SK-N-DZ (cell line): ENCODE data around the gene GALNT14.

ENCODE experiments used
- DNase-seq: peaks from one replicate; pipeline ENCODE4 v3.0.0-alpha.2; 2015; ENCODE audit warnings: low spot score

Gene GALNT14

DNA sequence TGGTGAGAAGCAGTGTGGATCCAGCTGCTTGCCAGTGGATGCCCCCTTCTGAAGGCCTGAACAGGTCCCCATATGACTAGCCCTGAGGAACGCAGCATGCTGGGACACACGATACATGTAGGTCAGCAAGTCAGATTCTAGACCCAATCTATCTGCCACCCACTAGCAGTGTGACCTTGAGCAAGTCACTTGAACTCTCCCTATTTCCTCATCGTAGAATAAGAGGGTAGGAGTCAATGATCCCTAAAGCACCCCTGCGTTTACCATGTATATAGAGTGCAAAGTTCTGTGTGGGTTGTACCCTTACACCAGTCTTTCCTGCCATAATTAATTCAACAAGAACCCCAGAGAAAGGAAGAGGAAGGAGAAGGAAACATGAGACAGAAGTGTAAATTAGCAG lies 123.7 kb downstream of the GALNT14 start:
- no peak for DNase-seq

DNA sequence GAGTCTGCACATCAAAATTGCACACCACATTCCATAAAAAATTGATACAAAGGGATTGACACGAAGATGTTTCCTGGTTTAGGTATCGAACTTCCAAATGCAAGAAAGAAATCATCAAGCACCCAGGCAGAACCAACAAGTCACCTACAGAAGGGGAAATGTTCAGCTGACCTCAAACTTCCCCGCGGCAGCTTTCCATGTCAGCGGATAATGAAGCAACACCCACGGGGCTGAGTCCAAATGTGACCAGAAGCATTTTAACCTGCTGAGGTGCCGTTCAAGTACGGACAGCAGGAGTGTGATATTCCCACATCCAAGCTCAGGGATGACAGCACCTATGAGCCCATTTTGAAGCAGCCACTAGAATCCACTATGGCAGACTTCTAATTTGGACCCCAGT lies 124.9 kb downstream of the GALNT14 start:
- DNase-seq = no peak

DNA sequence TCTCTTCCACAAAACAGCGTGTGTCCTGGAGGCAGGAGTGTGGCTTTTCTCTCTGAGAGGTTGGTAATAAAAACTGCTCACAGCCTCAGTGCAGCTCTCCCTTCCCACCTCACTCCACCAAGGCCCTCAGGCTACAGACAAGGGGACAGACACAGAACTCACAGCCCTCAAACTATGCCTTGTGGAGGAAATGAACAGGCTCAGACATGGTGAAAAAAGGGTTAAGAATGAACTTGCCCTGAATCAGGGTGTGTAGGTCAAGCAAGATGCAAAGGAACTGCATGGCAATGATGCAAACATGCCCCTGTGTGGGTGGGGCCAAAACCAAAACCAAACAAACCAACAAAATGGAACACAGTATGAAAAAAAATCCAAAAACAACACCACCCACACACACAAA lies 125.8 kb downstream of the GALNT14 start:
- no peak for DNase-seq

DNA sequence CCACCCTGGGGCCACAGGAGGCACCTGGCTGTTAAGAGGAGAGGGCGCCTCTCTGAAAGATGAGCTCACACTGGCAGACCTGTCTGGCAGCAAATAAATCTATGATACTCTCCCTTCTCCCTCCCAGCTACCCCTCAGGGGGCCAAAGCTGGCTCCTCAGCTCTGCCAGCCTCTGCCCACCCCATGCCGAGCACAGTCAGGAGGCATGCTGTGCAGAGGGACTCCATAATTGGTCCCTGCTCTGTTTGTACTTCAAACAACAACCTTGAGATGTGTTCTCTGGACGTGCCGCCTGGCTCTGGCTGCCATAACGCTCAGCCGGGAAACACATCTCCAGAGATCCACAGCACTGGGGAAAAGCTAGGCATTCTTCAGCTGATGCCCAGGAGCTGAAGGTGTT lies 126.7 kb downstream of the GALNT14 start:
- DNase-seq = no peak

DNA sequence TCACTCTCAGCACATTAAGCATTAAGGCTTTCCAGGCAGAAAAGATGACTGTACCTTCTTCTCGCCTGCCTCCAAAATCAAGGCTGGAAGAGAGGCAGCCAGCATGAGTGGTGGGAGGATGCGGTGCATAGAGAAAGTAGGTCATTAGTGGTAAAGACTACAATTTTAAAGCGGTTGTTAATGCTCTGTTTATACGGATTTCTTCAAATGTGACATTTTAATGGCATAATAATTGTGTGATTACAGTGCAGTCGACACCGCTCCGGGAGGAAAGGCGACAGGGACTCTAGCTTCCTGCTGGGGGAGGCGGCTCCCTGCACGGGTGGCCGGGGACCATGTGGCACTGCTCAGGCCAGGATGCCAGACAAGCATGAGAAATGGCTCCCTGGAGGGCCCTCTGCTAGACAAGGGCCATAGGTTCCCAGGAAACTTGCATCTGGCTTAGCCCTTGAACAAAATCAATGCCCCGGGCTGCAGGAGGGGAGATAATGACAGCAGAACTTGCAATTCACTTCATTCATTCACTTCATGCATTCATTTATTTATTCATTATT lies 129.6 kb downstream of the GALNT14 start:
- no peak for DNase-seq

DNA sequence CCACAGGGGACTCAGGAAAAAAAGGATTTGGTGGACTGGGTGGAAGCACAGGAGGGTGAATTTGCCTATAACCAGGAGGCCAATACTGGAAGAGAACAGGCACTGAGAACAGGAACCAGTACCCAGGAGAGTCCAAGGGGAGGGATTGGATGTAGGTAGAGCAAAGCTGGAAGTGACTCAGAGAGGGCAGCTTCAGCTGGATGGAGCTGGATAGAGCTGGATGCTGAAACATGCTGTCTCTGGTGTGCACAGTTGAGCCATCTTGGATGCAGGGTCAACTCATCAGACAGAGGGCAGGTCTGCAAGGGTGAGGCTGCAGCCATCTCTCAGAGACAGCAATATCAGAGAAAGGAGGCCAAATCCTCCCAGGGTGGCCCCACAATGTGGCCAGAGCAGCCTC lies 134.0 kb downstream of the GALNT14 start:
- DNase-seq = no peak

DNA sequence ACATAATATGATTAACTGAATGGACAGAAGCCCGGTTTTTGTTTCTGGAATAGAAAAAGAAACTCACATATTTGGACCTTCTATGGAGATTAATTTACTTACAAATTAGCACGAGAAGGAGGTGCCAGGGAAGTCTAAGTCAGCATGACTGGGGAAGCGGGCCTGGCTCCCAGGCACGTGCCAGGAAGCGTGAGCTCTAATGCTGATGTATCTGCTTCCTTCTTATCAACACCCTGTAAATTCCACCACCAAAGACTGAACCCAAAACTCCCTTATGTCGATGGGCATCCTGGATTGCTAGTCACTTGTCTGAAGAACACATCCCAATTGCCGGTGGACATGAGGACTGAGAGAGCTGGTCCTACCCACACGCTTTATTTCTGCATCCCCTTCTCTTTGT lies 134.5 kb downstream of the GALNT14 start:
- no peak for DNase-seq

DNA sequence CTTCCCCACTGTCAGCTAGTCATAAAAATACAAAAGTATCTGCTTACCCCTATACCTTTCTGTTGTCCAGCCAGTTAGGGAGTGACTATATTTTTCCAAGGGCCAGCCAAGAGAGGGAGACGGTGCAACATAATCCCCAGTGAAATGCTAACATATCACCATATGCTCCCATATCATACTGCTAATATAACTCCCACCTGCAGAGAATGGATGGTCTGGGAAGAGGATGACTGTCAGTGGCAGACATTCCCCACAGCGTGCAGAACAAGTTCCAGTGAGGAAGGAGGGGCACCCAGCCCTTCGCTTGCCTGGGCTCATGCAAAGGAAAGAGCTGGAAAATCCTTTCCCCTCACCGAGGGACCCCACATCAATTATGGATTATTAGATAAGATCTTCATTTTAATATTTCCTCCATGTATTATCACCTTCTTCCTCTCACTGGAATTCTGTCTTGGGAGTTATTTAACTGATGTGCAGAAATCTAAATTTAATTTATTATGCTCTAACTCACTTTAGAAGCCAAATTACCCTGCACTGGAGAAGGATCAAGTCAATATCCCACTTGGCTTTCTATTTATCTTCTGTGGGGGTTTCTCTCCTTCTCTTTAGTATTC lies 135.6 kb downstream of the GALNT14 start:
- DNase-seq = no peak

DNA sequence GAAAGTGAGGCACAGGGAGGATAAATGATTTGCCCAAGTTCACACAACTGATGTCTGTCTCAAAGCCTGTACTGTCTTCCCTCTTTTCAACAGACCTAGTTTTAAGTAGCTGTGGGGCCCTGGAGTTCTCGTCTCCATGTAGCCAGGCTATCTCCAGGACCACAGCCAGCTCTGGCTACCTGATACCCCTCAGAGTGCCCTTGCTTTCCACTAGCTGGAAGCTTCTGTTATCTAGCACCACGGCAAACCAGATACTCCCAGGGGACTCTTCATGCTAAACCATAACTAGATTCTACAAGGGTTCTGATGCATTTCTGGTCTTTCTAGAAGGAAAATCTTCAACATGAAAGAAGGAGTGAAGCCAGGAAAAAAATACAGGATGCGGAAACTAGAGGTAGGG lies 137.3 kb downstream of the GALNT14 start:
- DNase-seq = no peak

DNA sequence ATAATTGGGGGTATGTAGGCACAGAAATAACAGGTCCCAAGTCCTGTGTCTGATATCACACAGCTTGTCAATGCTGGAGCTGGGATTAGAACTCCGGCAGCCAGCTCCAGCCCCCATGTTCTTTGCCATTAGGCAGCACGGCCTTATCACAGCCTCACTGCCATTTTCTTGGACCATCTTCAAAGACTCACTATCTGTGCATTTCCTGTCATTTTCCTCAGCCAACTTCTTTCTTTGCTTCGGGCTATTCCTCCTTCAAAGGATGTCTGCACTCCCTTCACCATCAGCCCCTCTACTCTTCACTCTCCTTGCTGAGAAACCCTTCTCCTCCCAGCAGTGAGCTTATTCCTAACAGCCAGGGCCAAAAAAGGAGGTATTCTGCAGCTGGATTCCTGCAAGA lies 139.6 kb downstream of the GALNT14 start:
- DNase-seq = no peak

DNA sequence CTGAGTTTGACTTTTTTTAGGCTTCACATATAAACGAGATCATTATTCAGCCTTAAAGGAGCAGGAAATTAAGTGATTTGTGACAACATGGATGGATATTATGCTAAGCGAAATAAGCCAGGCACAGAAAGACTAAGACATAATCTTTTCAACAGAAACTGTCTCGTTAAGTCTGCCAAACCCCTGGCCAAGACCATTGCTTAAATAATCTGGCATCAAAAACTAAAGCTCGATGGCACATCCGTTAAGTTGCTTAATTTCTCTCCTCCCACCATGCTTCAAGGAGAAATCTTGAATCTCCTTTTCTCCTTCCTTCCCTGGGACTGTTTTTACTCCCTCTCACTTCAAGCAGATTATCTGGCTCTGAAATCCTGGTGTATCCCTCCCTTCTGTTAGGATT lies 140.3 kb downstream of the GALNT14 start:
- no peak for DNase-seq

DNA sequence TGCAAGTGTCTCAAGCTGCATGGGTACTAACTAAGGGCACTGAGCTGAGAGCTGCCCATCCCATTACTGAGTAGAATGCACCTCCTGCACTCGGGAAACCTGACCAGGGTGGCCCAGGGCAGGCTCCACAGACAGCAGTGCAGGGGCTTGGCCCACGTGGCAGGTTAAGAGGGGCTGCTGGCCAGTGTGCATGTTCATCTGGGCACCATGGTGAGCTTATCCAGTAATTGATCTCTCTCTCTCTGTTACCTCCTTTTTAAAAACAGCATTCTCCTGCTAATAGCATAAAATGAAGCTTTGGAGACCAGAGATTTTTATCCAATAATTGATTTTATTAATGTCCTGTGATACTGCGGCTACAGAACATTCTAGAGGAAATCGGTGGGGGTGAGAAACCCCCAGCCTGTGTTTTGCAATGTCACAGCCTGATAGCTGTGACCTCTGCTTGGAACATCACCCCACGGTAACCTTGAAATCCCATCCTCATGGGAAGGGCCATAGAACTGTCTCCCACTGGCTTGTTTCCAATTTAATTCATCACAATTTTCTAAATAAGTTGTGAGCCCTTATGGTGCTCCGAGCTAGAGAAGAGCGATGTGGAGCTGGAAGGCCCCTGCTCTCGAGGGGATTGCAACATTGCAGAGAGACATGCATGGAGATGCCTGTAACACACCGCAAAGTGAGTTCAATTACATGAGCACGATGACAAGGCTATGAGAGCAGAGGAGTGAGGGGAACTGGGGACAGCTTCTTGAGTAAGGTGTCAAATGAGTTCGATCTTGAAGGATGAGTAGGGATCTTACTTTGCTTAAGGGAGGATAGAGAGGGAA lies 143.8 kb downstream of the GALNT14 start:
- no peak for DNase-seq

DNA sequence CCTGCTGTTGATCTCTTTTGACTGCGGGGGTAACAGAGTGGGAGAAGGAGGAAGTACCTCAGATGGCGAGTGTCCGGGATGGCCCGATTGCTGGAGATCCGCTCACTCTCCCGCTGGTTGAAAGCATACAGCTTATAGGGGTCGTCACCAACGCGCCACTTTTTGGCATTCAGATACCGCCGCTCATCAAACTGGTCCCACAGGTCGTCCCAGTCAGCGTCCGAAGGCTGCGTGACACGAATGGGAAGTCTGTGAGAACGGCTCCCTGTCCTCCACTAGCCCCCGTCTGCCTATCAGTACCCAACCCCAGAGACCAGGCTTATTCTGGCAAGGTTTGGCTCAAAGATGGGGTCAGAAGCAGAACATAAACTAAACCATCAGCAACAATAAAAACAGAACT lies 145.5 kb downstream of the GALNT14 start:
- DNase-seq = no peak

DNA sequence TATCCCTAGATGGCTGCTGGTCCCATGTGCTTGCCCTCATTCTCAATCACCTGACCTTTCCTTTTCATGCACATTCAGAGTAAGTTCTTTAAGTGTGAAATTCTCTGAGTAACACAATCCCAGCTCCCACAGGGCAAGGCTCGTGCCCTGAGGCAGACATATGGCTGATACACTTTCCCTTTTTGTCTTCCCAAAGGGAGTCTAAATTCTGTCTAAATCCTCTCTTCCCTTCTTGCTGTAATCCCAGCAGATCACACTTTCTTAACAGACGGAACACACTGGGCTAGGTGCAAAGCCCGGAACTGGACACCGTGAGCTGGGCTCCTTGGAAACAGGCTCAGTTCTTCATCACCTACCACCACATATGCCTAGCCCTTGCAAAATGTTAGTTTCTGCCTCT lies 147.6 kb downstream of the GALNT14 start:
- no peak for DNase-seq

DNA sequence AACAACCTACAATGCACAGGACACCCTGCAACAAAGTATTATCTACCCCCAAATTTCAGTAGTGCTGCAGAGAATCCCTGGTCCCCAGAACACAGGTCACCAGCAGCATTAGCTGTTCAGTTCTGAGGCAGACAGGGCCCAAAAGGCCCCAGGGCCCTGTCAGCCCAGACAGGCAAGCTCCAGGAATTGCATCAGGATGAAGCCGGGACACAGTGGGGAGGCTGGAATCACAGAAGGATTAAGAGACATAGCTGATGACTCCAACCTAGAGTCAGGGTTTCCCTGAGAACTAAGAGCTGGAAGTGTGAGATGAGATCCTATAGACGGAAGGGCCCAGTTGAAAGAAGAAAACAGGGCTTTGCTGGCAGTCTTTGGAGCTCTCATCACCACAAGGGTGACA lies 148.1 kb downstream of the GALNT14 start:
- no peak for DNase-seq

DNA sequence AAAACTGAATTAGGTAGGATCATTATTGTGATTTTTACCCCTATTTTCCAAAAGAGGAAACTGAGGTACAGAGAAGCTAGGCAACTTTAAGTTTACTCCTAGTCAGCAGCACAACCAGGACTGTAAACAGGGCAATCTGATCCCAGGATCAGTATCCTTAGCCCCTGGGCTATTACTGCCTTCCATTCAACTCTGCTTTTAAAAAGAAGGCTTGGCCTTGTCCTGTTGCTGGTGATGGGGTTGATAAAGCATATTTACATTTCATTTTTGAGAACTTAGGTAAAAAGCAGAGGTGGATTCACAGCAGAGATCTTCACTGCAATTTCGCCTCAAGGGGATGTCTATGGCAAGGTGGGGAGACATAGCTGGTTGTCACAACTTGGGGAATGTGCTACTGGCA lies 148.5 kb downstream of the GALNT14 start:
- DNase-seq = no peak

DNA sequence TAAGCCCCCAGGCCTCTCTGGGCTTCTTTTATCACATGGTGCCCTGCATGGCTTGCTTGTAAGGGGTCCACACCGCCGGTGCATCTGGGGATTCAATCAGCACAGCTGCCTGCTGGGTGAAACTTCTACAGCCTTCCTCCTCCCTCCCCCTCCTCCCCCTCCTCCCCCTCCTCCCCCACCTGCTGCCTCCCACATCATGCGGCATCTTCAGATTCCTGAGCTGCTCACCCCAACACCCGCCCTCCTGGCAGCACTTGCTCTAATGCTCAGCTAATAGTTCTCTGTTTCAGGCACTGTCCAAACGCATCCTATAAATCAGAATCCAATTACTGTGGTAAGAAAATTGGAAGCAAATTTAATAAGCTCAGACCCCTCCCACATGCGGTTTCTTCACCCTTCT lies 150.7 kb downstream of the GALNT14 start:
- no peak for DNase-seq

DNA sequence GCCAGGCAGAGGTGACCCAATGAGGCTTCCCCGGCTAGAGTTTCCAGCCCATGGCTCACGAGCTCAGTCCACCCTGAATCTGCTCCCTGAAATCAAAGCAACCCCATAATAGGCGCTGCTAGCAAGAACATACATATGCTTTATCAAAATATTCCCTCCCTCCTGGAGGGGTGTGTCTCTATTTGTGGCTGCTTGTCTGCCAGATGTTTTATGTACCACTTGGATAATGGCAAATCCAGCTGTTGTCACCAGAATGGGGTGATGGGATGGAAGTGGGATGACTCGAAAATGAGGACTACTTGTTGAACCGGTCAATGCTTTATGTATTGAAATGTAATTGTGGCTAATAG lies 152.0 kb downstream of the GALNT14 start:
- DNase-seq = no peak

DNA sequence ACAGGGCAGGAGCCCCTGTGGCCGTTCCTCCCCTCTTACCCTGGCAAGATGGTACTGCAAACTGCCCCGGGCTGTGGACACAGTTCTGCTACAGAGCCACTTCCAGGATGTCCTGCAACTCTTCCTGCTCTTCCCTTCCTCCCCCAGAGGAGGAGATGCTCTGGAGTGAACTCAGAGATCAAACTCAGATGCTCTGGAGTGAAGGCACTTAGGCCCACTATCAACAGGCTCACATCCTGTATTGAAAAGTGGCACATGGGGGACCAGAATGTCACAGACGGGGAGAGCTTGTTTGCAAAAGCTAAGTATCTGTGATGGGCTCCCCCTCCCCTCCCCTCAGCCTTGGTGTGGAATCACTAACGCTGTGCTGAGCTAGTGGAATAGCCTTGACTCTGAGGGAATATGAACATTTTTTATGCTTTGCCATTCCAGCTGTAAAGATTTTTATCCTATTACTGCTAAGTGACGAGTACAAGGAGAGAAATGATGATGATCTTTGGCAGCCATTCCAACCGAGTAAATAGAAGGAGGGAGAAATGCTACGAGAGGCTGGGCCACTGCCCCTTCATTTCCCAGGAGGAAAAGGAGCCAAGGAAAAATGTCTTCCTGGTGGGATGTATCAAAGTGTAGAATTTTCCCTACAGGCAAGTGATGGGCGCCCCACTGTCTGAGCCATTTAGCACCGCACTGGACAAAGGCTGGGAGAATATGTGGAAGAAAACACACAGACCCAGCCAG lies 152.6 kb downstream of the GALNT14 start:
- no peak for DNase-seq

DNA sequence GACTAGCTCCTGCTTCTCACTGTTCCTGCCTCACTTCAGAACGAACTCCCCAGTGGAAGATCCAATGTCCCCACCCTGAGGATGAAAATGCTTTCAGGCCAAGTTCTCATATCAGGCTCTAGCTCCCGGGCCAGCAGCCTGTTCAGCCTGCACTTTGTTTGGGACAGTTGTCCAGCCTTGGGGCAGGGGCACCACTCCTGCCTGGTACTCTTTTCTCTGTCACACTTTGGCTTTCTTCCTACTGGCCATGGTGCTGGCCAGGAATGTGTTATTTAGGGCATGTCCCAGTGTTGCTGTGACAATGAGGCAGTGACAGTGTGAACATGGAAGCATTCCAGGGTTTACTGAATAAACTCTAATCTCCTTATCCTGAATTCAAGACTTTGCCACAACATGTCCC lies 154.1 kb downstream of the GALNT14 start:
- DNase-seq = no peak

DNA sequence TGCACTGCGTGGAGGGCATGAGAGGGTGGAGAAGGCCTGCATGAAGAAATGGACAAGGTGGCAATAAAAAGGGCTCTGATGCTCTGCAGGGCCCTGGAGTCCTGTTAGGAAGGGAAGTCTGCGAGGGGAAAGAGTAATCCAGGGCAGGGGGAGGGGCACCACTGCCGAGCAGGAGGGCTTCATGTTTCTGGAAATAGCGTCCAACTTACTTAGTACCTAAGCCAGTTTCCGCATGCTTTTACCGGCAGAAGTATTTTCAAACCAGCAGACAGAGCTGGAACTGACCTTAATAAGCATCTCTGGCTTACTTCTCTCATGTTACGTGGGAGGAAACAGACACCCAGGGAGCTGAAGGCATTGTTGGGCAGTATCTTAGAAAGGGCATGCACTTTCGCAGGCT lies 156.7 kb downstream of the GALNT14 start:
- DNase-seq = no peak

DNA sequence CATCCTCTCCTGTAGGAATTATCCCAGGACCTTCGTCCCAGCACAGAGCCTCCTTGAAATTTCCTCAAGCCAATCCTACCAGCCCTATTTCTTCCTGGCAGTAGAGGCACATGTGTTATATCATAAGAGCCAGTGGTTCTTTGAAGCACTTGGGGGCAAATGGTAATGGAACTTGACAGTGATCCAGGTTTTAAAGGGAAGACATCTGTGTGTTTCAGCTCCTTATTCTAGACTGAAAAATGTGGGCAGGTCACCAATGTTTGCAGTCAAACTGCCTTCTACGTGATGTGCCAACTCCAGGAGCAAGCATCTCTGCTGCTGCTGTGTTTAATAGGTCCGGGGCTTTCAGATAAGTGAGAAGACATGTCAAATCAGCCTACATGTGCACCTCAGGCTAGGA lies 157.1 kb downstream of the GALNT14 start:
- DNase-seq = no peak

DNA sequence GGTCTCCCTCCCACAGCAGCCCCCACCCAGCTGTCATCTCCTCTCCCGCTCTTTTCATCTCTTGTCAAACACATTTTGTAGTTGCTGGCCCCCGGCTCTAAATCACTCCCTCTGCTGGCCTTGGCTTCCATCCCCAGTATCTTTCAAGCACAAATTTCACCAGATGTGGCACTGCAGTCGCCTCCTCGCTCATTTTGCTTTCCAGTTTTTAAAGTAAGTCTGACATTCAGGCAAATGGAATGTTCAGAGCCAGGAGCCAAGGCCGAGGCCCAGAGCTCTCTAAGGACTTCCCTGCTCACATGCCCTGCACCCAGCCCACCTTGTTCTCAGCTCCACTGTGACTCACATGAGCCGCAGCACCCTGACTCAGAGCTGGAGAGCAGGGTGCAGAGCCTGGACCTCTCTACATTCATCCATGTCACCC lies 158.4 kb downstream of the GALNT14 start:
- DNase-seq = no peak
